Measurements from ENCODE around the gene PIGV.

DNA sequence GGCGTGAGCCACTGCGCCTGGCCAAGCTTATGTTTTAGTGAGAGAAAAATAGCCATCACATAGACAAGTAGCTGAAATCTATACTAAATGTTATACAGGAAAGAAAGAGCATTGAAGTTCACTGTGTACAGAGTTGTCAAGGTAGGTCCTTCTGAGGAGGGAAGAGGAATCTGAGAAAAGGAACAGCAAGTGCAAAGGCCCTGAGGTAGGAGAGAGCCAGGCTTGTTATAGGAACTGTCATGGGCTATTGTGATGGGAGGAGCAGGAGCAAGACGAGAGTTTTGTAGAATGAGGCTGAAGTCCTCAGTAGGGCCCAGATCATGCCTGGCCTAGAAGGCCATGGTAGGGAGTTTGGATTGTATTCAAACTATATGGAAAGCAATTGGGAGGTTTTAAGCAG is 43.3 kb downstream of the PIGV start:
- TF ChIP-seq EZH2 (IDR thresholded peaks at IDR 0.05; ENCODE audit: low read depth): no peak
- TF ChIP-seq, protein P1, sequence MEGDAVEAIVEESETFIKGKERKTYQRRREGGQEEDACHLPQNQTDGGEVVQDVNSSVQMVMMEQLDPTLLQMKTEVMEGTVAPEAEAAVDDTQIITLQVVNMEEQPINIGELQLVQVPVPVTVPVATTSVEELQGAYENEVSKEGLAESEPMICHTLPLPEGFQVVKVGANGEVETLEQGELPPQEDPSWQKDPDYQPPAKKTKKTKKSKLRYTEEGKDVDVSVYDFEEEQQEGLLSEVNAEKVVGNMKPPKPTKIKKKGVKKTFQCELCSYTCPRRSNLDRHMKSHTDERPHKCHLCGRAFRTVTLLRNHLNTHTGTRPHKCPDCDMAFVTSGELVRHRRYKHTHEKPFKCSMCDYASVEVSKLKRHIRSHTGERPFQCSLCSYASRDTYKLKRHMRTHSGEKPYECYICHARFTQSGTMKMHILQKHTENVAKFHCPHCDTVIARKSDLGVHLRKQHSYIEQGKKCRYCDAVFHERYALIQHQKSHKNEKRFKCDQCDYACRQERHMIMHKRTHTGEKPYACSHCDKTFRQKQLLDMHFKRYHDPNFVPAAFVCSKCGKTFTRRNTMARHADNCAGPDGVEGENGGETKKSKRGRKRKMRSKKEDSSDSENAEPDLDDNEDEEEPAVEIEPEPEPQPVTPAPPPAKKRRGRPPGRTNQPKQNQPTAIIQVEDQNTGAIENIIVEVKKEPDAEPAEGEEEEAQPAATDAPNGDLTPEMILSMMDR (conservative IDR thresholded peaks at IDR 0.05): no peak

Measured in PC-9 (cell line).